WERI-Rb-1 (cell line): Measurements from ENCODE around the gene DOP1B.

Experiments
- DNase-seq: peaks from one replicate; pipeline ENCODE4 v3.0.0-alpha.2; 2020
- H3K27ac ChIP-seq: fragments of 250-450 bp; sonication (Bioruptor Pico); 2 replicates; pipeline ENCODE4 v1.5.1; 2020; ENCODE audit warnings: mild to moderate bottlenecking, moderate library complexity
- H3K27me3 ChIP-seq: fragments of 250-450 bp; sonication (Bioruptor Pico); 2 replicates; pipeline ENCODE4 v1.5.1; 2021; ENCODE audit warnings: mild to moderate bottlenecking, low read depth, moderate library complexity; ENCODE audit not compliant: insufficient read depth, severe bottlenecking
- H3K36me3 ChIP-seq: fragments of 250-450 bp; sonication (Bioruptor Pico); 2 replicates; pipeline ENCODE4 v1.5.1; 2020; ENCODE audit warnings: mild to moderate bottlenecking, moderate library complexity
- H3K4me3 ChIP-seq: 2 replicates; pipeline ENCODE4 v1.5.1; 2011; ENCODE audit warnings: low read depth, mild to moderate bottlenecking, control low read depth, low read length
- H3K9me3 ChIP-seq: fragments of 250-450 bp; sonication (Bioruptor Pico); 2 replicates; pipeline ENCODE4 v1.5.1; 2021; ENCODE audit warnings: mild to moderate bottlenecking, moderate library complexity; ENCODE audit not compliant: severe bottlenecking
- CTCF ChIP-seq: IDR thresholded peaks from 2 replicates; pipeline ENCODE4 v1.5.1; 2011; ENCODE audit warnings: low read depth, mild to moderate bottlenecking, control low read depth, inconsistent platforms, low read length

DOP1B gene

GRCh38 chr21:36155603-36156338 lies 853 bp upstream of the DOP1B start:
- H3K36me3 ChIP-seq, result peaks cover 4% of the 10 kb centered on the region
- H3K9me3 ChIP-seq, result no peaks in the 10 kb centered on the region
- no peaks in the 10 kb centered on the region for H3K27me3 ChIP-seq
- H3K27ac ChIP-seq, result peak overlapping the region; percentile 35
- no peak for TF ChIP-seq CTCF
- no peak for DNase-seq
- H3K4me3 ChIP-seq, result peak overlapping the region; percentile 68

GRCh38 chr21:36156339-36156814 lies 247 bp upstream of the DOP1B start:
- Histone ChIP-seq H3K9me3 (no peaks in the 10 kb centered on the region), H3K4me3 (peak overlapping the region; percentile 88), H3K36me3 (peaks cover 4% of the 10 kb centered on the region), H3K27me3 (no peaks in the 10 kb centered on the region), H3K27ac (peak overlapping the region; percentile 85)
- TF ChIP-seq CTCF, result no peak
- DNase-seq, result peak; percentile 100

- Histone ChIP-seq H3K9me3 (no peaks in the 10 kb centered on the region), H3K27me3 (no peaks in the 10 kb centered on the region), H3K27ac (no peak overlapping the region), H3K36me3 (peaks cover 14% of the 10 kb centered on the region), H3K4me3 (no peak overlapping the region)
- no peak for TF ChIP-seq CTCF
- no peak for DNase-seq
These were observed 2.8 kb downstream of the DOP1B start for GRCh38 chr21:36159356-36159921.

- H3K4me3 ChIP-seq, result no peak overlapping the region
- DNase-seq, result no peak
- H3K9me3 ChIP-seq, result peaks cover 2% of the 10 kb centered on the region
- no peak overlapping the region for H3K27ac ChIP-seq
- TF ChIP-seq CTCF, result no peak
- H3K36me3 ChIP-seq, result peaks cover 28% of the 10 kb centered on the region
- no peaks in the 10 kb centered on the region for H3K27me3 ChIP-seq
These were observed 4.2 kb downstream of the DOP1B start for GRCh38 chr21:36160850-36161178.

- TF ChIP-seq CTCF, result no peak
- H3K36me3 ChIP-seq, result peaks cover 34% of the 10 kb centered on the region
These were observed 6.0 kb downstream of the DOP1B start for GRCh38 chr21:36162631-36163030.

More at GRCh38 chr21:36162631-36163030, 6.0 kb downstream of the DOP1B start:
- Histone ChIP-seq H3K27ac (no peak overlapping the region), H3K4me3 (no peak overlapping the region), H3K9me3 (peaks cover 5% of the 10 kb centered on the region), H3K27me3 (no peaks in the 10 kb centered on the region)
- DNase-seq, result no peak
